Breast epithelium (tissue), 4 donors: Measurements from ENCODE around the gene FANK1. TPM values are rescaled to one million over a fixed set of nuclear protein-coding genes. Genes with fewer than 3 reads are reported as not detected.
A peak's percentile ranks its signal among the peaks of the same experiment; 100 is the strongest.
"Not testable (repeated sequence)": the region's sequence is repeated elsewhere in the genome, so short reads cannot be mapped to it uniquely, and the experiment has no call there.

Source experiments
- DNase-seq, 2 donors: peaks; one replicate each; pipeline ENCODE4 v3.0.0-alpha.2; 2019; ENCODE audit warnings: low spot score in 2 of 2
- H3K27ac ChIP-seq, 2 donors: fragments of 200-600 bp; sonication (generic) in 1 of 2; one replicate each; pipeline ENCODE4 v1.5.1; 2016 to 2019; ENCODE audit warnings: mild to moderate bottlenecking in 1 of 2
- H3K27me3 ChIP-seq, 2 donors: fragments of 200-600 bp; sonication (generic) in 1 of 2; one replicate each; pipeline versions ENCODE4 v1.5.1 to v1.6.0; 2017 to 2019; ENCODE audit warnings: control low read depth in 1 of 2, mild to moderate bottlenecking in 1 of 2
- H3K36me3 ChIP-seq: fragments of 200-600 bp; one replicate; pipeline ENCODE4 v1.5.1; 2019
- H3K4me1 ChIP-seq, 2 donors: fragments of 200-600 bp; sonication (generic); one replicate each; pipeline ENCODE4 v1.5.1; 2016 to 2019; ENCODE audit warnings: control low read depth in 1 of 2
- H3K4me3 ChIP-seq, 3 donors: fragments of 200-600 bp; sonication (generic); 1 replicate in 2 of 3; 2 replicates in 1 of 3; pipeline ENCODE4 v1.5.1; 2016 to 2019; ENCODE audit warnings: mild to moderate bottlenecking in 3 of 3, moderate library complexity in 2 of 3
- H3K9me3 ChIP-seq, 2 donors: fragments of 200-600 bp; sonication (generic) in 1 of 2; one replicate each; pipeline ENCODE4 v1.5.1; 2016 to 2019; ENCODE audit warnings: control low read depth in 1 of 2
- CTCF ChIP-seq, 3 donors: fragments of 450-650 bp; IDR thresholded peaks; one replicate each; pipeline ENCODE4 v1.5.1; 2016 to 2017; ENCODE audit warnings: antibody characterized with exemption in 3 of 3, mild to moderate bottlenecking in 3 of 3, moderate library complexity in 3 of 3
- POLR2A ChIP-seq: fragments of 450-650 bp; IDR thresholded peaks from one replicate; pipeline ENCODE4 v1.6.1; 2016; ENCODE audit warnings: antibody characterized with exemption, mild to moderate bottlenecking, moderate library complexity
- POLR2AphosphoS5 ChIP-seq, 3 donors: sonication (generic); formaldehyde crosslinking; IDR thresholded peaks; one replicate each; pipeline ENCODE4 v1.6.1; 2017; ENCODE audit warnings: antibody characterized with exemption in 3 of 3
- intact Hi-C: fragments of 100-400 bp; cut with DNase I; formaldehyde crosslinking; loops from one replicate; pipeline ENCODE4 v1.15.1; 2023; ENCODE audit warnings: low total_unique reads
- total RNA-seq, 3 donors: library from RNA; depleted of rRNA; stranded (reverse); fragments of >200 nt; gene quantifications; one replicate each; pipeline ENCODE4 v1.1.0, GENCODE V29; 2016

Gene FANK1
- total RNA-seq, result 10 to 100 TPM in 2 of 3 donors, 1 to 10 TPM in 1; 2.6 to 18.1 (median 13.8) TPM

- H3K36me3 ChIP-seq, H3K9me3 ChIP-seq, H3K4me1 ChIP-seq, intact Hi-C loops, H3K27me3 ChIP-seq: not testable (repeated sequence)
- Histone ChIP-seq H3K4me3 (peak within 1 kb of the TSS; percentile 58 to 92 (median 75)), H3K27ac (peak within 1 kb of the TSS; percentile 92 to 97)
- TF ChIP-seq POLR2AphosphoS5 (IDR thresholded peaks at IDR 0.05), result peak; percentile 58 to 83 (median 59)
- peak; percentile 79 to 90 for DNase-seq
Observed at GRCh38 chr10:125896088-125896934, at the start of gene FANK1. Gene FANK1, plus strand, starts transcription at chr10:125896564. Its CDS starts 79 bp downstream, at chr10:125896643.

- Histone ChIP-seq H3K9me3 (no peaks in the 10 kb centered on the region), H3K36me3 (no peaks in the 10 kb centered on the region), H3K4me3 (no peak overlapping the region), H3K27me3 (no peaks in the 10 kb centered on the region), H3K27ac (no peak overlapping the region), H3K4me1 (no peaks in the 10 kb centered on the region)
- no peak for TF ChIP-seq CTCF (IDR thresholded peaks at IDR 0.05)
- no peak for TF ChIP-seq POLR2A
- no peak for TF ChIP-seq POLR2AphosphoS5 (IDR thresholded peaks at IDR 0.05)
- intact Hi-C loops, result no loop called here
- DNase-seq, result no peak
Observed at GRCh38 chr10:125846894-125847293, 49.5 kb upstream of the FANK1 start.

- TF ChIP-seq CTCF (IDR thresholded peaks at IDR 0.05) (no peak), POLR2A (no peak), POLR2AphosphoS5 (IDR thresholded peaks at IDR 0.05) (no peak)
- H3K9me3 ChIP-seq, result no peaks in the 10 kb centered on the region
- intact Hi-C loops, result no loop called here
- no peaks in the 10 kb centered on the region for H3K27me3 ChIP-seq
- no peak for DNase-seq
- no peak overlapping the region for H3K27ac ChIP-seq
- no peak overlapping the region for H3K4me3 ChIP-seq
- no peaks in the 10 kb centered on the region for H3K36me3 ChIP-seq
- H3K4me1 ChIP-seq, result no peaks in the 10 kb centered on the region
Observed at GRCh38 chr10:125848371-125848770, 48.0 kb upstream of the FANK1 start.

- intact Hi-C loops, result no loop called here
- Histone ChIP-seq H3K4me3 (no peak overlapping the region), H3K4me1 (no peaks in the 10 kb centered on the region), H3K27ac (no peak overlapping the region), H3K27me3 (no peaks in the 10 kb centered on the region), H3K36me3 (no peaks in the 10 kb centered on the region), H3K9me3 (no peaks in the 10 kb centered on the region)
- no peak for DNase-seq
- TF ChIP-seq CTCF (IDR thresholded peaks at IDR 0.05) (no peak), POLR2A (no peak), POLR2AphosphoS5 (IDR thresholded peaks at IDR 0.05) (no peak)
Observed at GRCh38 chr10:125848857-125849256, 47.5 kb upstream of the FANK1 start.

GRCh38 chr10:125849448-125849847, 46.9 kb upstream of the FANK1 start:
- Histone ChIP-seq H3K4me3 (no peak overlapping the region), H3K9me3 (no peaks in the 10 kb centered on the region), H3K27ac (no peak overlapping the region), H3K36me3 (no peaks in the 10 kb centered on the region), H3K27me3 (no peaks in the 10 kb centered on the region), H3K4me1 (no peaks in the 10 kb centered on the region)
- intact Hi-C loops, result no loop called here
- DNase-seq, result no peak
- TF ChIP-seq POLR2AphosphoS5 (IDR thresholded peaks at IDR 0.05) (no peak), POLR2A (no peak), CTCF (IDR thresholded peaks at IDR 0.05) (no peak)
